Gastrocnemius medialis (tissue), 4 donors: Measurements from ENCODE around the gene SUSD1.

Experiments used
- POLR2A ChIP-seq, 2 donors: fragments of 450-650 bp; IDR thresholded peaks; one replicate each; pipeline ENCODE4 v1.6.1; 2017; ENCODE audit warnings: antibody characterized with exemption in 2 of 2, mild to moderate bottlenecking in 2 of 2, moderate library complexity in 2 of 2
- TF ChIP-seq, protein P1 (sequence below), 5 experiments: fragments of 450-650 bp in 3 of 5; fragments of 200-600 bp in 2 of 5; sonication (generic) in 2 of 5; IDR thresholded peaks in 4 of 5; conservative IDR thresholded peaks in 1 of 5; 1 replicate in 4 of 5; 2 replicates in 1 of 5; pipeline ENCODE4 v1.5.1; 2016 to 2019; ENCODE audit warnings: antibody characterized with exemption in 5 of 5, mild to moderate bottlenecking in 3 of 5, moderate library complexity in 3 of 5

GRCh38 chr9:112054916-112055315 lies 120.2 kb downstream of the SUSD1 start:
- TF ChIP-seq, protein P1, sequence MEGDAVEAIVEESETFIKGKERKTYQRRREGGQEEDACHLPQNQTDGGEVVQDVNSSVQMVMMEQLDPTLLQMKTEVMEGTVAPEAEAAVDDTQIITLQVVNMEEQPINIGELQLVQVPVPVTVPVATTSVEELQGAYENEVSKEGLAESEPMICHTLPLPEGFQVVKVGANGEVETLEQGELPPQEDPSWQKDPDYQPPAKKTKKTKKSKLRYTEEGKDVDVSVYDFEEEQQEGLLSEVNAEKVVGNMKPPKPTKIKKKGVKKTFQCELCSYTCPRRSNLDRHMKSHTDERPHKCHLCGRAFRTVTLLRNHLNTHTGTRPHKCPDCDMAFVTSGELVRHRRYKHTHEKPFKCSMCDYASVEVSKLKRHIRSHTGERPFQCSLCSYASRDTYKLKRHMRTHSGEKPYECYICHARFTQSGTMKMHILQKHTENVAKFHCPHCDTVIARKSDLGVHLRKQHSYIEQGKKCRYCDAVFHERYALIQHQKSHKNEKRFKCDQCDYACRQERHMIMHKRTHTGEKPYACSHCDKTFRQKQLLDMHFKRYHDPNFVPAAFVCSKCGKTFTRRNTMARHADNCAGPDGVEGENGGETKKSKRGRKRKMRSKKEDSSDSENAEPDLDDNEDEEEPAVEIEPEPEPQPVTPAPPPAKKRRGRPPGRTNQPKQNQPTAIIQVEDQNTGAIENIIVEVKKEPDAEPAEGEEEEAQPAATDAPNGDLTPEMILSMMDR (IDR thresholded peaks at IDR 0.05 in 4 of 5, conservative IDR thresholded peaks at IDR 0.05 in 1 of 5), result no peak
- no peak for TF ChIP-seq POLR2A (IDR thresholded peaks at IDR 0.05)
